Daoy (cell line): ENCODE results near the gene TVP23B. TPM values are rescaled to one million over a fixed set of nuclear protein-coding genes. Genes with fewer than 3 reads are reported as not detected.
"Not testable (repeated sequence)": the region's sequence is repeated elsewhere in the genome, so short reads cannot be mapped to it uniquely, and the experiment has no call there.

ENCODE experiments used
- DNase-seq: peaks from one replicate; pipeline ENCODE4 v3.0.0-alpha.2; 2015; ENCODE audit warnings: low read depth
- total RNA-seq: library from RNA; depleted of rRNA; stranded (reverse); fragments of >200 nt; shearing (Covaris generic); gene quantifications from 2 replicates; pipeline ENCODE4 v1.2.3, GENCODE V29; 2014; rRNA removed

The TVP23B gene
- total RNA-seq, 1 experiment from 2014 or later: 112 TPM

- not testable (repeated sequence) for DNase-seq
These were observed 10.4 kb downstream of the TVP23B start for GRCh38 chr17:18791402-18791801.

- not testable (repeated sequence) for DNase-seq
These were observed 13.9 kb downstream of the TVP23B start for GRCh38 chr17:18794841-18795240.

- DNase-seq: not testable (repeated sequence)
These were observed 15.9 kb downstream of the TVP23B start for GRCh38 chr17:18796887-18797286.

- DNase-seq: not testable (repeated sequence)
These were observed 22.7 kb downstream of the TVP23B start for GRCh38 chr17:18803458-18804245.

GRCh38 chr17:18815924-18816323, 34.9 kb downstream of the TVP23B start:
- not testable (repeated sequence) for DNase-seq

GRCh38 chr17:18816489-18817371, 35.7 kb downstream of the TVP23B start:
- DNase-seq: peak; percentile 51

- not testable (repeated sequence) for DNase-seq
These were observed 40.4 kb downstream of the TVP23B start for GRCh38 chr17:18821430-18821829.

GRCh38 chr17:18827613-18828012, 46.6 kb downstream of the TVP23B start:
- DNase-seq: not testable (repeated sequence)

- no peak for DNase-seq
These were observed 67.5 kb downstream of the TVP23B start for GRCh38 chr17:18848501-18848900.

- DNase-seq: no peak
These were observed 69.7 kb downstream of the TVP23B start for GRCh38 chr17:18850679-18851078.

- no peak for DNase-seq
These were observed 70.2 kb downstream of the TVP23B start for GRCh38 chr17:18851201-18851600.

GRCh38 chr17:18854956-18855355, 74.0 kb downstream of the TVP23B start:
- no peak for DNase-seq

- DNase-seq: peak; percentile 96
These were observed 75.0 kb downstream of the TVP23B start for GRCh38 chr17:18855831-18856569.

Other genes with a start within 250 kb of the TVP23B start
- not detected in 2 replicates for gene TBC1D28, start 136.8 kb upstream of the TVP23B start, total RNA-seq
- gene FOXO3B, start 98.9 kb upstream of the TVP23B start, total RNA-seq: 4.9 and 5.8 TPM in 2 replicates
- gene FBXW10, start 37.1 kb upstream of the TVP23B start, total RNA-seq: 0.06 TPM in 1 of 2 replicates, not detected in the other
- 63.8 and 72.5 TPM in 2 replicates for gene PRPSAP2, start 76.9 kb downstream of the TVP23B start, total RNA-seq
- gene SLC5A10, start 171.0 kb downstream of the TVP23B start, total RNA-seq: 0.06 TPM in 1 of 2 replicates, not detected in the other
- gene FAM83G, start 223.6 kb downstream of the TVP23B start, total RNA-seq: 15.1 and 20.2 TPM in 2 replicates